ENCODE measurements around the gene SLC4A7.

- TF ChIP-seq CTCF (IDR thresholded peaks at IDR 0.05; ENCODE audit: insufficient read depth, low read length) (no peak), GABPA (IDR thresholded peaks at IDR 0.05; ENCODE audit: low read depth) (no peak), SPI1 (IDR thresholded peaks at IDR 0.05; ENCODE audit: borderline replicate concordance, low read depth) (no peak), POLR2AphosphoS5 (IDR thresholded peaks at IDR 0.05; ENCODE audit: low read depth) (no peak)
Measured at GRCh38 chr3:27501759-27502158, 17.6 kb upstream of the SLC4A7 start.

All from HL-60 (cell line).